Stimulated activated naive CD8-positive, alpha-beta T cell treated with anti-CD3 and anti-CD28 coated beads, Interleukin-15, Interleukin-2, amounts not matched to agents 100 ng/mL and 50 ng/mL, for 24 hours (primary cell): Measurements from ENCODE around the gene CD2AP.
"Not testable (repeated sequence)": the region's sequence is repeated elsewhere in the genome, so short reads cannot be mapped to it uniquely, and the experiment has no call there.

Experiments
- H3K27ac Mint-ChIP-seq: one replicate; pipeline ENCODE4 v1.8.0; 2021; ENCODE audit warnings: mild to moderate bottlenecking, mixed read lengths
- H3K27me3 Mint-ChIP-seq: one replicate; pipeline ENCODE4 v1.8.0; 2021; ENCODE audit warnings: mixed read lengths
- H3K36me3 Mint-ChIP-seq: one replicate; pipeline ENCODE4 v1.8.0; 2021; ENCODE audit warnings: low read depth, mixed read lengths
- H3K4me1 Mint-ChIP-seq: one replicate; pipeline ENCODE4 v1.8.0; 2021; ENCODE audit warnings: low read depth, mixed read lengths
- H3K4me3 Mint-ChIP-seq: one replicate; pipeline ENCODE4 v1.8.0; 2021; ENCODE audit warnings: mild to moderate bottlenecking, mixed read lengths
- H3K9me3 Mint-ChIP-seq: one replicate; pipeline ENCODE4 v1.8.0; 2021; ENCODE audit warnings: mixed read lengths

CD2AP gene

GRCh38 chr6:47477497-47478232 is at the start of gene CD2AP:
Gene CD2AP (plus strand): TSS chr6:47477789. CDS start chr6:47478245, 456 bp downstream.
- Mint-ChIP-seq H3K4me3 (peak within 1 kb of the TSS; percentile 99), H3K27me3 (no peaks in the 10 kb centered on the region), H3K36me3 (no peaks in the 10 kb centered on the region), H3K9me3 (no peaks in the 10 kb centered on the region), H3K27ac (peak within 1 kb of the TSS; percentile 97), H3K4me1 (peaks cover 34% of the 10 kb centered on the region)

GRCh38 chr6:47428288-47428687 is 49.3 kb upstream of the CD2AP start:
- no peaks in the 10 kb centered on the region for H3K4me1 Mint-ChIP-seq
- H3K9me3 Mint-ChIP-seq = peaks cover 11% of the 10 kb centered on the region
- no peak overlapping the region for H3K27ac Mint-ChIP-seq
- no peak overlapping the region for H3K4me3 Mint-ChIP-seq
- no peaks in the 10 kb centered on the region for H3K27me3 Mint-ChIP-seq
- H3K36me3 Mint-ChIP-seq = no peaks in the 10 kb centered on the region

- no peak overlapping the region for H3K27ac Mint-ChIP-seq
- no peak overlapping the region for H3K4me3 Mint-ChIP-seq
- H3K36me3 Mint-ChIP-seq = no peaks in the 10 kb centered on the region
- H3K27me3 Mint-ChIP-seq = no peaks in the 10 kb centered on the region
- peaks cover 11% of the 10 kb centered on the region for H3K9me3 Mint-ChIP-seq
- H3K4me1 Mint-ChIP-seq = no peaks in the 10 kb centered on the region
These were observed 48.6 kb upstream of the CD2AP start for GRCh38 chr6:47428746-47429664.

GRCh38 chr6:47434372-47435253 is 43.0 kb upstream of the CD2AP start:
- Mint-ChIP-seq H3K36me3 (no peaks in the 10 kb centered on the region), H3K27me3 (no peaks in the 10 kb centered on the region), H3K27ac (no peak overlapping the region), H3K4me1 (peaks cover 9% of the 10 kb centered on the region), H3K4me3 (no peak overlapping the region), H3K9me3 (peaks cover 5% of the 10 kb centered on the region)

GRCh38 chr6:47435254-47435612 is 42.4 kb upstream of the CD2AP start:
- H3K4me3 Mint-ChIP-seq = no peak overlapping the region
- H3K4me1 Mint-ChIP-seq = peaks cover 9% of the 10 kb centered on the region
- no peaks in the 10 kb centered on the region for H3K27me3 Mint-ChIP-seq
- no peaks in the 10 kb centered on the region for H3K36me3 Mint-ChIP-seq
- peaks cover 4% of the 10 kb centered on the region for H3K9me3 Mint-ChIP-seq
- no peak overlapping the region for H3K27ac Mint-ChIP-seq

- Mint-ChIP-seq H3K4me3 (no peak overlapping the region), H3K36me3 (no peaks in the 10 kb centered on the region), H3K27ac (no peak overlapping the region), H3K4me1 (peaks cover 13% of the 10 kb centered on the region), H3K27me3 (no peaks in the 10 kb centered on the region), H3K9me3 (no peaks in the 10 kb centered on the region)
These were observed 40.0 kb upstream of the CD2AP start for GRCh38 chr6:47437592-47437991.

GRCh38 chr6:47438481-47439347 is 38.9 kb upstream of the CD2AP start:
- H3K9me3 Mint-ChIP-seq = no peaks in the 10 kb centered on the region
- H3K4me3 Mint-ChIP-seq = no peak overlapping the region
- H3K36me3 Mint-ChIP-seq = no peaks in the 10 kb centered on the region
- H3K4me1 Mint-ChIP-seq = peaks cover 13% of the 10 kb centered on the region
- no peak overlapping the region for H3K27ac Mint-ChIP-seq
- H3K27me3 Mint-ChIP-seq = no peaks in the 10 kb centered on the region

- Mint-ChIP-seq H3K9me3 (no peaks in the 10 kb centered on the region), H3K27ac (no peak overlapping the region), H3K4me3 (no peak overlapping the region), H3K36me3 (no peaks in the 10 kb centered on the region), H3K27me3 (no peaks in the 10 kb centered on the region), H3K4me1 (peaks cover 13% of the 10 kb centered on the region)
These were observed 38.3 kb upstream of the CD2AP start for GRCh38 chr6:47439348-47439668.

GRCh38 chr6:47440719-47441118 is 36.9 kb upstream of the CD2AP start:
- peaks cover 13% of the 10 kb centered on the region for H3K4me1 Mint-ChIP-seq
- no peaks in the 10 kb centered on the region for H3K27me3 Mint-ChIP-seq
- no peaks in the 10 kb centered on the region for H3K36me3 Mint-ChIP-seq
- peaks cover 5% of the 10 kb centered on the region for H3K9me3 Mint-ChIP-seq
- no peak overlapping the region for H3K4me3 Mint-ChIP-seq
- H3K27ac Mint-ChIP-seq = no peak overlapping the region

- not testable (repeated sequence) for H3K27me3 Mint-ChIP-seq, H3K4me3 Mint-ChIP-seq, H3K27ac Mint-ChIP-seq, H3K9me3 Mint-ChIP-seq, H3K36me3 Mint-ChIP-seq
- peaks cover 14% of the 10 kb centered on the region for H3K4me1 Mint-ChIP-seq
These were observed 32.6 kb upstream of the CD2AP start for GRCh38 chr6:47444964-47445363.

- H3K9me3 Mint-ChIP-seq = peaks cover 5% of the 10 kb centered on the region
- no peak overlapping the region for H3K27ac Mint-ChIP-seq
- no peaks in the 10 kb centered on the region for H3K27me3 Mint-ChIP-seq
- no peak overlapping the region for H3K4me3 Mint-ChIP-seq
- peaks cover 10% of the 10 kb centered on the region for H3K4me1 Mint-ChIP-seq
- no peaks in the 10 kb centered on the region for H3K36me3 Mint-ChIP-seq
These were observed 30.8 kb upstream of the CD2AP start for GRCh38 chr6:47446669-47447330.

GRCh38 chr6:47447722-47448121 is 29.9 kb upstream of the CD2AP start:
- Mint-ChIP-seq H3K36me3 (no peaks in the 10 kb centered on the region), H3K27me3 (no peaks in the 10 kb centered on the region), H3K4me3 (no peak overlapping the region), H3K4me1 (peaks cover 10% of the 10 kb centered on the region), H3K9me3 (peaks cover 5% of the 10 kb centered on the region), H3K27ac (no peak overlapping the region)

GRCh38 chr6:47451162-47451561 is 26.4 kb upstream of the CD2AP start:
- no peaks in the 10 kb centered on the region for H3K9me3 Mint-ChIP-seq
- no peaks in the 10 kb centered on the region for H3K27me3 Mint-ChIP-seq
- no peak overlapping the region for H3K4me3 Mint-ChIP-seq
- H3K27ac Mint-ChIP-seq = no peak overlapping the region
- no peaks in the 10 kb centered on the region for H3K36me3 Mint-ChIP-seq
- peaks cover 10% of the 10 kb centered on the region for H3K4me1 Mint-ChIP-seq

- Mint-ChIP-seq H3K4me3 (no peak overlapping the region), H3K9me3 (no peaks in the 10 kb centered on the region), H3K4me1 (no peaks in the 10 kb centered on the region), H3K36me3 (no peaks in the 10 kb centered on the region), H3K27me3 (no peaks in the 10 kb centered on the region), H3K27ac (no peak overlapping the region)
These were observed 24.7 kb upstream of the CD2AP start for GRCh38 chr6:47452899-47453298.
